AML-193 (cell line): ENCODE results near the gene SRPK2.
"Not testable (repeated sequence)": the region's sequence is repeated elsewhere in the genome, so short reads cannot be mapped to it uniquely, and the experiment has no call there.

Experiments
- DNase-seq, 2 experiments: peaks; one replicate each; lab custom pipeline; 2025; lab: John Stamatoyannopoulos, UW

Gene SRPK2

GRCh38 chr7:105339404-105340323 is 49.1 kb downstream of the SRPK2 start:
- DNase-seq = no peak

GRCh38 chr7:105337529-105337928 is 51.2 kb downstream of the SRPK2 start:
- no peak for DNase-seq

- peak; percentile 16 to 22 for DNase-seq
Observed at GRCh38 chr7:105336009-105336408, 52.7 kb downstream of the SRPK2 start.

- not testable (repeated sequence) for DNase-seq
Observed at GRCh38 chr7:105332661-105333060, 56.1 kb downstream of the SRPK2 start.

GRCh38 chr7:105330526-105330925 is 58.2 kb downstream of the SRPK2 start:
- no peak for DNase-seq

- DNase-seq = no peak
Observed at GRCh38 chr7:105327201-105327600, 61.5 kb downstream of the SRPK2 start.

- DNase-seq = no peak
Observed at GRCh38 chr7:105325216-105325904, 63.4 kb downstream of the SRPK2 start.

- not testable (repeated sequence) for DNase-seq
Observed at GRCh38 chr7:105324606-105325005, 64.1 kb downstream of the SRPK2 start.

- DNase-seq = no peak
Observed at GRCh38 chr7:105323366-105323765, 65.4 kb downstream of the SRPK2 start.

GRCh38 chr7:105322655-105323277 is 66.0 kb downstream of the SRPK2 start:
- no peak for DNase-seq

GRCh38 chr7:105321754-105322455 is 66.8 kb downstream of the SRPK2 start:
- DNase-seq = no peak

- DNase-seq = no peak
Observed at GRCh38 chr7:105320896-105321295, 67.8 kb downstream of the SRPK2 start.

GRCh38 chr7:105319578-105319977 is 69.1 kb downstream of the SRPK2 start:
- DNase-seq = no peak

GRCh38 chr7:105316578-105317344 is 72.0 kb downstream of the SRPK2 start:
- DNase-seq = no peak

GRCh38 chr7:105315357-105315756 is 73.4 kb downstream of the SRPK2 start:
- no peak for DNase-seq

GRCh38 chr7:105309235-105310169 is 79.2 kb downstream of the SRPK2 start:
- no peak for DNase-seq

- DNase-seq = no peak
Observed at GRCh38 chr7:105307163-105307672, 81.5 kb downstream of the SRPK2 start.

- no peak for DNase-seq
Observed at GRCh38 chr7:105306298-105306748, 82.4 kb downstream of the SRPK2 start.

GRCh38 chr7:105305633-105306032 is 83.1 kb downstream of the SRPK2 start:
- no peak for DNase-seq
